Epithelial cell of proximal tubule (primary cell): ENCODE results near the gene TGM5. TPM values are rescaled to one million over a fixed set of nuclear protein-coding genes. Genes with fewer than 3 reads are reported as not detected.
A peak's percentile ranks its signal among the peaks of the same experiment; 100 is the strongest.
"Not testable (repeated sequence)": the region's sequence is repeated elsewhere in the genome, so short reads cannot be mapped to it uniquely, and the experiment has no call there.

Experiments used
- DNase-seq: peaks from one replicate; pipeline ENCODE4 v3.0.0-alpha.2; 2011; ENCODE audit warnings: low read depth
- H3K4me3 ChIP-seq: 2 replicates; pipeline ENCODE4 v1.5.1; 2011; ENCODE audit warnings: low read depth, mild to moderate bottlenecking, low read length
- total RNA-seq: library from RNA; depleted of rRNA; stranded (reverse); fragments of >200 nt; gene quantifications from 2 replicates; pipeline ENCODE4 v1.2.3, GENCODE V29; 2015
- TF ChIP-seq, protein P1 (sequence below): conservative IDR thresholded peaks from 2 replicates; pipeline ENCODE4 v1.5.1; 2012; ENCODE audit warnings: low read depth, mild to moderate bottlenecking, low read length

Gene TGM5
- total RNA-seq, 1 donor from 2014 or later, result 0.06 TPM

DNA sequence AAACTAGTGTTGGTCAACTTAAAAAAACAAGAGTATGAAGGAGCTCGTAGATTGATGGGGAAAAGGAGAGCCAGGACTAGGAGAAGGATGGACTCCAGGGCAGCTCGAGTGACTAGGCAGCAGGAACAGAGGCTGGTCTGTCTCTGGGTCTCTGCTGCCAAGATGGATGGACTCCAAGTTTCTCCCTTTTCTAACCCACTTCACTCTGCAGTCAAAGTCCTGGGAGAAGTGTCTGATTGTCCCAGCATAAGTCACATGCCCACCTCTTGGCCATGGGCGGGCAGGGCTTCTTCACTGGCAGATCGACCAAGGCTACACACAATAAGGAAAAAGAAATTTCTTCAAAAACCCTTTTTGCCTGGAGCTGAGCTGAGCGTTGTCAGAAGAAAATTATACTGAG lies 36.8 kb downstream of the TGM5 start:
- DNase-seq, result no peak
- no peak overlapping the region for H3K4me3 ChIP-seq
- TF ChIP-seq, protein P1, sequence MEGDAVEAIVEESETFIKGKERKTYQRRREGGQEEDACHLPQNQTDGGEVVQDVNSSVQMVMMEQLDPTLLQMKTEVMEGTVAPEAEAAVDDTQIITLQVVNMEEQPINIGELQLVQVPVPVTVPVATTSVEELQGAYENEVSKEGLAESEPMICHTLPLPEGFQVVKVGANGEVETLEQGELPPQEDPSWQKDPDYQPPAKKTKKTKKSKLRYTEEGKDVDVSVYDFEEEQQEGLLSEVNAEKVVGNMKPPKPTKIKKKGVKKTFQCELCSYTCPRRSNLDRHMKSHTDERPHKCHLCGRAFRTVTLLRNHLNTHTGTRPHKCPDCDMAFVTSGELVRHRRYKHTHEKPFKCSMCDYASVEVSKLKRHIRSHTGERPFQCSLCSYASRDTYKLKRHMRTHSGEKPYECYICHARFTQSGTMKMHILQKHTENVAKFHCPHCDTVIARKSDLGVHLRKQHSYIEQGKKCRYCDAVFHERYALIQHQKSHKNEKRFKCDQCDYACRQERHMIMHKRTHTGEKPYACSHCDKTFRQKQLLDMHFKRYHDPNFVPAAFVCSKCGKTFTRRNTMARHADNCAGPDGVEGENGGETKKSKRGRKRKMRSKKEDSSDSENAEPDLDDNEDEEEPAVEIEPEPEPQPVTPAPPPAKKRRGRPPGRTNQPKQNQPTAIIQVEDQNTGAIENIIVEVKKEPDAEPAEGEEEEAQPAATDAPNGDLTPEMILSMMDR, result no peak

DNA sequence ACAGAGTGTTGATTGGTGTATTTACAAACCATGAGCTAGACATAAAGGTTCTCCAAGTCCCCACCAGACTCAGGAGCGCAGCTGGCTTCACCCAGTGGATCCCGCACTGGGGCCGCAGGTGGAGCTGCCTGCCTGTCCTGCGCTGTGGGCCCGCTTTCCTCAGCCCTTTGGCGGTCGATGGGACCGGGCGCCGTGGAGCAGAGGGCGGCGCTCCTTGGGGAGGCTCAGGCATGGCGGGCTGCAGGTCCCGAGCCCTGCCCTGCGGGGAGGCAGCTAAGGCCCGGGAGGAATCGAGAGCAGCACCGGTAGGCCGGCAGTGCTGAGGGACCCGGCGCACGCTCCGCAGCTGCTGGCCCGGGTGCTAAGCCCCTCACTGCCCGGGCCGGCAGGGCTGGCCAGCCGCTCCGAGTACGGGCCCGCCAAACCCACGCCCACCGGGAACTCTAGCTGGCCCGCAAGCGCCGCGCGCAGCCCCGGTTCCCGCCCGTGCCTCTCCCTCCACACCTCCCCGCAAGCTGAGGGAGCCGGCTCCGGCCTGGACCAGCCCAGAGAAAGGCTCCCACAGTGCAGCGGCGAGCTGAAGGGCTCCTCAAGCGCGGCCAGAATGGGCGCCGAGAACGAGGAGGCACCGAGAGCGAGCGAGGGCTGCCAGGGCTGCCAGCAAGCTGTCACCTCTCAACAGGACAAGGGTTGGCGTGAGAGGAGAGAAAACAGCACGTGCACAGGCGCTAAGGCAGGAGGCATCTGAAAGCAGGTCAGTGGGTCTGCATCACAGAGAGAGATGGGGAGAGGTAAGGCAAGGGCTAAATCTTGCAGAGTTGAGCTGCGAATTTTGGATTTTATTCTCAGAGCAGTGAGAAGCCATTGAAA lies 40.1 kb downstream of the TGM5 start:
- TF ChIP-seq, protein P1, result no peak
- no peak overlapping the region for H3K4me3 ChIP-seq
- no peak for DNase-seq

DNA sequence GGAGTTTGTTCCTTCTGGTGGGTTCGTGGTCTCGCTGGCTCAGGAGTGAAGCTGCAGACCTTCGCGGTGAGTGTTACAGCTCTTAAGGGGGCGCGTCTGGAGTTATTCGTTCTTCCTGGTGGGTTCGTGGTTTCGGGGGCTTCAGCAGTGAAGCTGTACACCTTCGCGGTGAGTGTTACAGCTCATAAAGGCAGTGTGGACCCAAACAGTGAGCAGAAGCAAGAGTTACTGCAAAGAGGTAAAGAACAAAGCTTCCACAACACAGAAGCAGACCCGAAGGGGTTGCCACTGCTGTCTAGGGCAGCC lies 40.8 kb downstream of the TGM5 start:
- H3K4me3 ChIP-seq, DNase-seq: not testable (repeated sequence)

DNA sequence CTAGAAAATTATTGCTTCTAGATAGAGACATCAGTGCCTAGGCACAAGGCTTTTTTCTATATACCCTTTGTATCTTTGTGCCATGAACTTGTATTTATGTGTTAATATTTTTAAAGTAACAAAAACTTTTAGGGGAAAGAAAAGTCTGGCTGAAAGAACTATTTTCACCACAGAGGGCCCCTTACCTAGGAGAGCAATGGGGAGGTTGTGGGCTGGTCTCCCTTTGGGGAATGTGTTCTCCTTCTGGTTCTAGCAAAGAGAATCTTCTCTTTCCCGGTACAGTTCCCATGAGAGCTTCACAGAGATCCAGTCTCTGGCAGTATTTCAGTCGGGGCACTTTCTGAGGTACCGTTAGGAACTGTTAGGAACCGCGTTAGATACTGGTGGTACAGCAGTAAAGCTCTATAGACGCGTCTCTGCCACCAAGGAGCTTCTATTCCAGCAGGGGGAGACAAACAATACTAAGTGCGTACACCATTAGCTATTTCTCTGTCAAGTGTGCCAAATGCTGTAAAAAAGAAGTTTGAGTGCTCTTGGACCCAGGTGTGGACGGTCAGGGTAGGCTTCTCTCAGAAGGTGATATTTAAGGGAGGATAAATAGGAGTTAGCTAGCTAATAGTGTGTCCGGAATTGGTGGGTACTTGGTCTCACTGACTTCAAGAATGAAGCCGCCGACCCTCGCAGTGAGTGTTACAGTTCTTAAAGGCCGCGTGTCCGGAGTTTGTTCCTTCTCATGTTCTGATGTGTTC lies 41.4 kb downstream of the TGM5 start:
- TF ChIP-seq, protein P1, result peak; percentile 93
- H3K4me3 ChIP-seq, result no peak overlapping the region
- no peak for DNase-seq

DNA sequence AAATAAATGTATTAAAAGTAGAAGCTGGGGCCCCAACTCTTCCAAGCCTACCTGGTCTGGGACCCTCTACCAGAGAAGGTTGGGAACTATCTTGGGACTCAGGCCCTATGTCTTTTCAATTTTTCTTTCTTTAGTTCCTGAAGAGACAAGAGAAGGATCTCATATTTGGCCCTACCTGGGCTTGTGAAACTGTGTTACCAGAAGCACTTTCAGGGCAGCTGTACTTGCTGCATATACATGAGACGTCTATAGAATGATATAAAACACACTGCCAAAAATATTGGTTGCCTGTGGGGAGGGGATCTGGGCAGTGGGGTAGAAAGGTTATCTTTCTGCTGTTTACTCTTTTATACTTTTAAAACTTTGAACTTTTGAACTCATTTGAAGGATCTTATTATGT lies 45.3 kb downstream of the TGM5 start:
- TF ChIP-seq, protein P1, result no peak
- no peak overlapping the region for H3K4me3 ChIP-seq
- no peak for DNase-seq

DNA sequence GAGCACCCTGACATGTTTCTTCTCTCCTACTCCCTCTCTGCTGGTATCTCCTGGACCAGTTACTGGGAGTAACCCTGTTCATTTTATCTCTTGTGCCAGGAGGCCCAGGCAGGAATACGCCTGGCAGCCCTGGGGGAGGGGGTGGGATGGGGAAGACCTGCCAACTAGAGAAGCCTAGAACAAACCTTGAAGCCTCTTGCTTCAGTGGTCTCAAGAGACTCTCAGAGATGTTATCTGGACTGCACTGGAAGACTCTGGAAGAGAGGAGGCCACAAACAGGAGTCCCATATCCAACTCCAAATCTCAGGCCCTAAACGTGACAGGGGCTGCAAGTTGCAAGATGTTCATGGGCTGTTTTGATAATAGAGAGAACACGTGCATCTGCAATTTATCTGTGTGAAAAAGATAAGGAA lies 45.7 kb downstream of the TGM5 start, which contains the start of gene EPB42:
TSS of gene EPB42 (minus strand) at position 28 of the 413 bp plus-strand sequence. CDS start 193 bp downstream, outside the sequence.
- H3K4me3 ChIP-seq, result no peak within 1 kb of the TSS
- TF ChIP-seq, protein P1, result no peak
- DNase-seq, result no peak
